Measurements from ENCODE around the gene RANBP1. TPM values are rescaled to one million over a fixed set of nuclear protein-coding genes. Genes with fewer than 3 reads are reported as not detected.
"Not testable (repeated sequence)": the region's sequence is repeated elsewhere in the genome, so short reads cannot be mapped to it uniquely, and the experiment has no call there.

Gene RANBP1
- total RNA-seq, 1 donor from 2014 or later, result 233 TPM

GRCh38 chr22:20149257-20150250, 33.6 kb downstream of the RANBP1 start:
- intact Hi-C loops (cut with micrococcal nuclease), result no loop called here

GRCh38 chr22:20150381-20151275, 34.7 kb downstream of the RANBP1 start, which contains the start of gene CCDC188:
Gene CCDC188, minus strand, starts transcription at chr22:20151055. Its CDS starts 69 bp downstream, at chr22:20150986.
- intact Hi-C loops (cut with micrococcal nuclease), result no loop called here

- intact Hi-C loops (cut with micrococcal nuclease), result no loop called here
Observed at GRCh38 chr22:20151276-20151588, 35.3 kb downstream of the RANBP1 start.

GRCh38 chr22:20152464-20152890, 36.6 kb downstream of the RANBP1 start:
- intact Hi-C loops (cut with micrococcal nuclease), result no loop called here

- intact Hi-C loops (cut with micrococcal nuclease), result no loop called here
Observed at GRCh38 chr22:20153945-20154344, 38.0 kb downstream of the RANBP1 start.

- intact Hi-C loops (cut with micrococcal nuclease), result no loop called here
Observed at GRCh38 chr22:20154602-20155187, 38.8 kb downstream of the RANBP1 start.

GRCh38 chr22:20155330-20156041, 39.6 kb downstream of the RANBP1 start:
- intact Hi-C loops (cut with micrococcal nuclease), result no loop called here

- intact Hi-C loops (cut with micrococcal nuclease), result no loop called here
Observed at GRCh38 chr22:20156042-20156389, 40.1 kb downstream of the RANBP1 start.

- intact Hi-C loops (cut with micrococcal nuclease), result loop anchor here (1.0 kb wide), 5 partner anchors 81 to 299 kb away; partner anchors contain the start of gene RTN4R
Observed at GRCh38 chr22:20156611-20157429, 40.9 kb downstream of the RANBP1 start.

- intact Hi-C loops (cut with micrococcal nuclease), result loop anchor here (1.0 kb wide), 5 partner anchors 81 to 299 kb away; partner anchors contain the start of gene RTN4R
Observed at GRCh38 chr22:20157430-20158183, 41.7 kb downstream of the RANBP1 start.

- intact Hi-C loops (cut with micrococcal nuclease), result no loop called here
Observed at GRCh38 chr22:20158391-20159036, 42.6 kb downstream of the RANBP1 start.

- intact Hi-C loops (cut with micrococcal nuclease), result no loop called here
Observed at GRCh38 chr22:20159076-20159475, 43.2 kb downstream of the RANBP1 start.

GRCh38 chr22:20159531-20159930, 43.6 kb downstream of the RANBP1 start:
- intact Hi-C loops (cut with micrococcal nuclease), result not testable (repeated sequence)

- intact Hi-C loops (cut with micrococcal nuclease), result no loop called here
Observed at GRCh38 chr22:20160041-20160440, 44.1 kb downstream of the RANBP1 start.

- intact Hi-C loops (cut with micrococcal nuclease), result no loop called here
Observed at GRCh38 chr22:20164863-20165262, 49.0 kb downstream of the RANBP1 start.

GRCh38 chr22:20165421-20165820, 49.5 kb downstream of the RANBP1 start:
- intact Hi-C loops (cut with micrococcal nuclease), result no loop called here

- intact Hi-C loops (cut with micrococcal nuclease), result no loop called here
Observed at GRCh38 chr22:20165913-20166312, 50.0 kb downstream of the RANBP1 start.

GRCh38 chr22:20166703-20167102, 50.8 kb downstream of the RANBP1 start:
- intact Hi-C loops (cut with micrococcal nuclease), result no loop called here
